Neural crest cell (in vitro differentiated cells): ENCODE results near the gene AUTS2. TPM values are rescaled to one million over a fixed set of nuclear protein-coding genes. Genes with fewer than 3 reads are reported as not detected.

Source experiments
- DNase-seq: peaks from one replicate; pipeline ENCODE4 v3.0.0; 2021; ENCODE audit warnings: low read depth, mixed read lengths, low spot score
- H3K27ac Mint-ChIP-seq: one replicate; pipeline ENCODE4 v1.8.0; 2021; ENCODE audit warnings: mild to moderate bottlenecking, mixed read lengths; ENCODE audit not compliant: unreplicated experiment
- H3K27me3 Mint-ChIP-seq: 2 replicates; pipeline ENCODE4 v1.8.0; 2021; ENCODE audit warnings: low read depth, mild to moderate bottlenecking, mixed read lengths
- H3K36me3 Mint-ChIP-seq: 2 replicates; pipeline ENCODE4 v1.8.0; 2021; ENCODE audit warnings: low read depth, mild to moderate bottlenecking, mixed read lengths
- H3K4me1 Mint-ChIP-seq: 2 replicates; pipeline ENCODE4 v1.8.0; 2021; ENCODE audit warnings: mixed read lengths
- H3K4me3 Mint-ChIP-seq: one replicate; pipeline ENCODE4 v1.8.0; 2021; ENCODE audit warnings: mild to moderate bottlenecking, mixed read lengths
- H3K9me3 Mint-ChIP-seq: 2 replicates; pipeline ENCODE4 v1.8.0; 2021; ENCODE audit warnings: mixed read lengths
- CTCF ChIP-seq: fragments of 200-600 bp; sonication (generic); conservative IDR thresholded peaks from 2 replicates; pipeline ENCODE4 v1.5.0; 2021; ENCODE audit warnings: antibody characterized with exemption, mild to moderate bottlenecking
- total RNA-seq: library from RNA; stranded (reverse); gene quantifications from 2 replicates; pipeline ENCODE4 v1.2.1, GENCODE V29; 2021

Gene AUTS2
- total RNA-seq, 1 donor from 2014 or later: 152 TPM

DNA sequence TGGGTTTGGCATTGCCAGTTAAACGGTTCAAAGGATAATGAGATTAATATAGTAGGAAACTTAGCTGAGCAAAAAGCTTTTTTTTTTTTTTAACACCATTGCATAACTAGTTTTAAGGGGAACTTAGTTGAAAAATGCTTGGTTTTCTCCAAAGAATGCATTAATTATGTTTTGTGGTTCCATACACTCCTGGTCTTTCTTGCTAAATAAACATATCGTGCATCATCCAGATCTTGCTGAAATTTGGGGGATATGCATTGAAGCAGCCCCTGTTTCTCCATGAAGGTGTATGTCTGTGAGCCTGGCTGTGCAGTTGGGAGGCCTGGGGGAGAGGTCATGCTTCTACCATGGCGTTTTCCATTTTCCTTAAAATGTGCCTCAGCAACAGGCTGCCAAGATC, 975.4 kb downstream of the AUTS2 start:
- no peak for TF ChIP-seq CTCF
- Mint-ChIP-seq H3K27ac (no peak overlapping the region), H3K27me3 (peaks cover 44% of the 10 kb centered on the region), H3K4me1 (peaks cover 71% of the 10 kb centered on the region), H3K9me3 (no peaks in the 10 kb centered on the region), H3K4me3 (peak overlapping the region; percentile 70), H3K36me3 (peaks cover 7% of the 10 kb centered on the region)
- no peak for DNase-seq

DNA sequence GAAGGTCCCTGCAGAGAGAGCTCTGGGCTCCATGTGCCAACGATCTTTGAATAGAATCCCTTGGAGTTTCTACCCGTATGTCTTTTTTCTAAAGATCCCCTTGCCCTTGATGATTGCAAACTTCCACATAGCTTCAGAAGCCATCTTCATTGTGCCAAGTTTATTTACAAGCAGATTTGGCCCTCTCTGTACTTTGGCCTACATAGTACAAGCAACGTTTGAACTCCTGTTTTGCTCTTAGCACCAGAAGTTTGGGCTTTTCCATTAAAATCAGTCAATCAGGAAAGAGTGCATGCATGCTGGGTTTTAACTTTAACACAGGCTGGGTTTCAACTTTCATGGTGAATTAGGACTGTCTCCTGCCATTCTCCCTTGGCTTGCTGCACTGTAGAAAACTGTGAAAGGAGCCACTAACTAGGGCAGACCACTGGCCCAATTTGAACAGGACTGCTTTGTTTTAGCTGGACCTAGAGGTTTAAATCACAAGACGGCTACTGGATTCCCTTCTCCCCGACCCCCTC, 976.1 kb downstream of the AUTS2 start:
- no peak for DNase-seq
- Mint-ChIP-seq H3K27ac (peak overlapping the region; percentile 44), H3K27me3 (peaks cover 40% of the 10 kb centered on the region), H3K4me1 (peaks cover 66% of the 10 kb centered on the region), H3K4me3 (peak overlapping the region; percentile 70), H3K9me3 (no peaks in the 10 kb centered on the region), H3K36me3 (peaks cover 6% of the 10 kb centered on the region)
- no peak for TF ChIP-seq CTCF

DNA sequence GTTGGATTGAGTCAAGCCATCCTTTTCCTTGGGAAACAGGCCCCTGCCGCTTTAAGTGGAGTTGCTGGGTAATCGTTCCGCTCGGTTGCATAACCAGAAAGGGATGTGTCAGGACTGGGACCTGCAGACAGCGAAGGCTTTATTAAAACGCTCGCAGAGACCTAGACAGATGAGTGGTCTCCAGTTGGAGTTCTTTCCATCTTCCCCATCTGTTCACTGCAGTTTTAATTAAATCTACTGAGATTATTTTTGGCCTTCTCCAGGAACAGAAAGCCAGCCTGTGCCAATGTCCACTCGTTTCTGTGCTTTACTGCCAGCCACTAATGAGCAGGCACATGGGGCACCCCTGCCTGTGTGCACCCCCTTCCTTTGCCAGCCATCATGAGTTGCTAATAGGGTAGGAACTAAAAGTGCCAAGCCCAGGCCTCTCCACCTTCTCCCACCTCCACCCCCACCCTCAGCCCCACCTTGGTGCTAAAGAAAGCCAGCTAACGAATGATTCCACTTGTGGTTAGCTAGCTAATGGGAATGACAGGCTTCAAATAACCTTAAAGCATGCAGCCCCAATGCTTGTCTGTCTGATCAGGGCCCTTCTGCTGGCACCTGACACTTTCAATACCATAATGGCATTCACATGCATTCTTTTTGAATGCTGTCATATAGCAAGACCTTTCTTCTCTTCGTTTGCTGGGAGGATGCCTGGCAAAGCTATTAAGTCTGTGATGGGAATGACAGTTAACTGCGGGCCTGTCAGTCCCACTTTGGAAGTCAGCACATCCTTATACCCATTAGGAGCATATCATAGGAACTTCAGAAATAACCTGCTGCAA, 976.9 kb downstream of the AUTS2 start:
- DNase-seq: no peak
- peaks cover 4% of the 10 kb centered on the region for H3K36me3 Mint-ChIP-seq
- peaks cover 64% of the 10 kb centered on the region for H3K4me1 Mint-ChIP-seq
- peak overlapping the region; percentile 42 for H3K4me3 Mint-ChIP-seq
- H3K27ac Mint-ChIP-seq: no peak overlapping the region
- no peak for TF ChIP-seq CTCF
- H3K27me3 Mint-ChIP-seq: peaks cover 40% of the 10 kb centered on the region
- H3K9me3 Mint-ChIP-seq: no peaks in the 10 kb centered on the region

DNA sequence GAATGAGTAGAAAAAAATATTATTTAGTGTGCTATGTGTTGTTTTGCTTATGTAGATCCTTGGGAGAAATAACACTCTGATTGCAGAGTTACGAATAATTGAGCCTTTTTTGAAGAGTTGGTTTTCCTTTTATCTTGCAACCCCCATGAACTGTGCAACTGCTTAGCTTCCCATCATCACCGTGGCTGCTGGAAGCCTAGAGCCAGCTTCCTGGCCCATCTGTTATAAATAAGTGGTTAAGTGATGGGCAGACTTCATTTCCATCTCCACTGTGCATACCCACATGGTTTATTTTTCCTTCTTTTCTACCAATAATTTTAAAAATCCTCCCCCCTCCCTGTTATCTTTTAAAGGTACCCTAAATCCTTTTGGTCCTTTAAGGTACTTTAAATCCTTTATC, 978.8 kb downstream of the AUTS2 start:
- H3K27me3 Mint-ChIP-seq: peaks cover 41% of the 10 kb centered on the region
- no peak for DNase-seq
- no peaks in the 10 kb centered on the region for H3K9me3 Mint-ChIP-seq
- H3K36me3 Mint-ChIP-seq: peaks cover 3% of the 10 kb centered on the region
- peaks cover 50% of the 10 kb centered on the region for H3K4me1 Mint-ChIP-seq
- H3K27ac Mint-ChIP-seq: no peak overlapping the region
- no peak for TF ChIP-seq CTCF
- no peak overlapping the region for H3K4me3 Mint-ChIP-seq

GRCh38 chr7:70578131-70578530, 979.9 kb downstream of the AUTS2 start:
- Mint-ChIP-seq H3K27ac (no peak overlapping the region), H3K27me3 (peaks cover 40% of the 10 kb centered on the region), H3K36me3 (peaks cover 3% of the 10 kb centered on the region), H3K4me1 (peaks cover 51% of the 10 kb centered on the region), H3K4me3 (no peak overlapping the region), H3K9me3 (no peaks in the 10 kb centered on the region)
- DNase-seq: no peak
- TF ChIP-seq CTCF: no peak
